ENCODE data around the gene NDRG4.

NDRG4 gene

GRCh38 chr16:58548378-58548777 lies 48.4 kb downstream of the NDRG4 start:
- no peak for DNase-seq

- DNase-seq: no peak
Observed at GRCh38 chr16:58551496-58551895, 51.6 kb downstream of the NDRG4 start.

GRCh38 chr16:58556678-58557077 lies 56.7 kb downstream of the NDRG4 start:
- no peak for DNase-seq

All from stimulated activated CD4-positive, alpha-beta T cell treated with anti-CD3 and anti-CD28 coated beads, Interleukin-2, amount 100 ng/mL, for 24 hours (primary cell).